ENCODE data around the gene CDHR3. TPM values are rescaled to one million over a fixed set of nuclear protein-coding genes. Genes with fewer than 3 reads are reported as not detected.

Gene CDHR3
- total RNA-seq, 1 donor from 2014 or later = 2.2 TPM

- peak; percentile 78 for DNase-seq (ENCODE audit: low read depth)
Measured at GRCh38 chr7:106064316-106064715, 101.3 kb downstream of the CDHR3 start.

- peak; percentile 100 for DNase-seq (ENCODE audit: low read depth)
Measured at GRCh38 chr7:106064771-106065574, 101.9 kb downstream of the CDHR3 start.

- peak; percentile 36 for DNase-seq (ENCODE audit: low read depth)
Measured at GRCh38 chr7:106065575-106066500, 102.8 kb downstream of the CDHR3 start.

GRCh38 chr7:106067678-106068077, 104.6 kb downstream of the CDHR3 start:
- no peak for DNase-seq (ENCODE audit: low read depth)

GRCh38 chr7:106068538-106068961, 105.5 kb downstream of the CDHR3 start:
- peak; percentile 80 for DNase-seq (ENCODE audit: low read depth)

- peak; percentile 94 for DNase-seq (ENCODE audit: low read depth)
Measured at GRCh38 chr7:106068986-106069385, 105.9 kb downstream of the CDHR3 start.

GRCh38 chr7:106069471-106070200, 106.6 kb downstream of the CDHR3 start:
- no peak for DNase-seq (ENCODE audit: low read depth)

- DNase-seq (ENCODE audit: low read depth) = no peak
Measured at GRCh38 chr7:106070201-106070551, 107.1 kb downstream of the CDHR3 start.

- DNase-seq (ENCODE audit: low read depth) = no peak
Measured at GRCh38 chr7:106070567-106071254, 107.6 kb downstream of the CDHR3 start.

- no peak for DNase-seq (ENCODE audit: low read depth)
Measured at GRCh38 chr7:106071356-106071998, 108.4 kb downstream of the CDHR3 start.

- DNase-seq (ENCODE audit: low read depth) = no peak
Measured at GRCh38 chr7:106071999-106072714, 109.1 kb downstream of the CDHR3 start.

- DNase-seq (ENCODE audit: low read depth) = no peak
Measured at GRCh38 chr7:106072715-106073091, 109.6 kb downstream of the CDHR3 start.

- DNase-seq (ENCODE audit: low read depth) = no peak
Measured at GRCh38 chr7:106073701-106074100, 110.6 kb downstream of the CDHR3 start.

GRCh38 chr7:106074257-106074656, 111.2 kb downstream of the CDHR3 start:
- no peak for DNase-seq (ENCODE audit: low read depth)

- no peak for DNase-seq (ENCODE audit: low read depth)
Measured at GRCh38 chr7:106075937-106076336, 112.9 kb downstream of the CDHR3 start.

GRCh38 chr7:106076537-106076936, 113.5 kb downstream of the CDHR3 start:
- DNase-seq (ENCODE audit: low read depth) = no peak

- no peak for DNase-seq (ENCODE audit: low read depth)
Measured at GRCh38 chr7:106080300-106080987, 117.4 kb downstream of the CDHR3 start.

GRCh38 chr7:106082087-106082854, 119.2 kb downstream of the CDHR3 start:
- DNase-seq (ENCODE audit: low read depth) = no peak

Measured in myocyte (in vitro differentiated cells).